Panc1 (cell line): ENCODE measurements around the gene AFG1L.

Experiments used
- TCF7L2 ChIP-seq: IDR thresholded peaks from 2 replicates; pipeline ENCODE4 v1.6.1; 2011; ENCODE audit warnings: mild to moderate bottlenecking, low read depth, low read length, inconsistent platforms
- TF ChIP-seq, protein P1 (sequence below): fragments of 450-650 bp; IDR thresholded peaks from 2 replicates; pipeline ENCODE4 v1.5.1; 2017; ENCODE audit warnings: mild to moderate bottlenecking

DNA sequence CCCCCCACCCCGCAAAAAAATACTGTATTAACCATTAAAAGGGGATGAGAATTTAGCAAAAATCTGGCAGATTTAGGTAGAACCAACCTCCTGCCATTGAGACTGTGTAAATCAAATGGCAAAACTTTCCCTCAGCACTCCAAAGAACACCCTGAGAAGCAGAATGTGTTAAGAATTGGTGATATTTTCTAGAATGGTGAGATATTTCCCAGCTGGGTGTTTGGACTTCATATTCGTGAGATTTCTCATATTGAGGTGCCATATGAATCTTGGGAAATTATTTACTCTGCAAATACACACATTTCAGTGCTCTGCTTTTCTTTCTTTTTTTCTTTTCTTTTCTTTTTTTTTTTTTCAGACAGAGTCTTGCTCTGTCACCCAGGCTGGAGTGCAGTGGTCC, 199.6 kb downstream of the AFG1L start:
- no peak for TF ChIP-seq TCF7L2
- TF ChIP-seq, protein P1, sequence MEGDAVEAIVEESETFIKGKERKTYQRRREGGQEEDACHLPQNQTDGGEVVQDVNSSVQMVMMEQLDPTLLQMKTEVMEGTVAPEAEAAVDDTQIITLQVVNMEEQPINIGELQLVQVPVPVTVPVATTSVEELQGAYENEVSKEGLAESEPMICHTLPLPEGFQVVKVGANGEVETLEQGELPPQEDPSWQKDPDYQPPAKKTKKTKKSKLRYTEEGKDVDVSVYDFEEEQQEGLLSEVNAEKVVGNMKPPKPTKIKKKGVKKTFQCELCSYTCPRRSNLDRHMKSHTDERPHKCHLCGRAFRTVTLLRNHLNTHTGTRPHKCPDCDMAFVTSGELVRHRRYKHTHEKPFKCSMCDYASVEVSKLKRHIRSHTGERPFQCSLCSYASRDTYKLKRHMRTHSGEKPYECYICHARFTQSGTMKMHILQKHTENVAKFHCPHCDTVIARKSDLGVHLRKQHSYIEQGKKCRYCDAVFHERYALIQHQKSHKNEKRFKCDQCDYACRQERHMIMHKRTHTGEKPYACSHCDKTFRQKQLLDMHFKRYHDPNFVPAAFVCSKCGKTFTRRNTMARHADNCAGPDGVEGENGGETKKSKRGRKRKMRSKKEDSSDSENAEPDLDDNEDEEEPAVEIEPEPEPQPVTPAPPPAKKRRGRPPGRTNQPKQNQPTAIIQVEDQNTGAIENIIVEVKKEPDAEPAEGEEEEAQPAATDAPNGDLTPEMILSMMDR = no peak
